ENCODE results near the gene TOLLIP.

The TOLLIP gene

GRCh38 chr11:1260620-1261019, 48.8 kb downstream of the TOLLIP start:
- H3K4me3 ChIP-seq (ENCODE audit: low read depth, low read length, poor library complexity, severe bottlenecking) = no peak overlapping the region
- TF ChIP-seq, protein P1, sequence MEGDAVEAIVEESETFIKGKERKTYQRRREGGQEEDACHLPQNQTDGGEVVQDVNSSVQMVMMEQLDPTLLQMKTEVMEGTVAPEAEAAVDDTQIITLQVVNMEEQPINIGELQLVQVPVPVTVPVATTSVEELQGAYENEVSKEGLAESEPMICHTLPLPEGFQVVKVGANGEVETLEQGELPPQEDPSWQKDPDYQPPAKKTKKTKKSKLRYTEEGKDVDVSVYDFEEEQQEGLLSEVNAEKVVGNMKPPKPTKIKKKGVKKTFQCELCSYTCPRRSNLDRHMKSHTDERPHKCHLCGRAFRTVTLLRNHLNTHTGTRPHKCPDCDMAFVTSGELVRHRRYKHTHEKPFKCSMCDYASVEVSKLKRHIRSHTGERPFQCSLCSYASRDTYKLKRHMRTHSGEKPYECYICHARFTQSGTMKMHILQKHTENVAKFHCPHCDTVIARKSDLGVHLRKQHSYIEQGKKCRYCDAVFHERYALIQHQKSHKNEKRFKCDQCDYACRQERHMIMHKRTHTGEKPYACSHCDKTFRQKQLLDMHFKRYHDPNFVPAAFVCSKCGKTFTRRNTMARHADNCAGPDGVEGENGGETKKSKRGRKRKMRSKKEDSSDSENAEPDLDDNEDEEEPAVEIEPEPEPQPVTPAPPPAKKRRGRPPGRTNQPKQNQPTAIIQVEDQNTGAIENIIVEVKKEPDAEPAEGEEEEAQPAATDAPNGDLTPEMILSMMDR (IDR thresholded peaks at IDR 0.05; ENCODE audit: low read length) = no peak
- TF ChIP-seq EZH2 (IDR thresholded peaks at IDR 0.05; ENCODE audit: borderline replicate concordance, low read length) = no peak
- H3K36me3 ChIP-seq (ENCODE audit: insufficient read depth, low read length) = no peaks in the 10 kb centered on the region; the same call in 1 of the 2 replicates
- H3K27me3 ChIP-seq (ENCODE audit: insufficient read depth, low read length) = no peaks in the 10 kb centered on the region
- no peaks in the 10 kb centered on the region for H3K9me2 ChIP-seq (ENCODE audit: low read depth, low read length)
- no peaks in the 10 kb centered on the region for H4K20me1 ChIP-seq (ENCODE audit: insufficient read depth, low read length)
- no peak overlapping the region for H3K9ac ChIP-seq (ENCODE audit: low read length)
- no peak overlapping the region for H2AFZ ChIP-seq (ENCODE audit: low read length)
- peaks cover 18% of the 10 kb centered on the region for H3K4me1 ChIP-seq (ENCODE audit: insufficient read depth, low read length, severe bottlenecking)
- H3K4me2 ChIP-seq (ENCODE audit: low read length) = no peak overlapping the region
- H3F3A ChIP-seq (ENCODE audit: insufficient read depth, low read length) = no peaks in the 10 kb centered on the region
- no peaks in the 10 kb centered on the region for H3K79me2 ChIP-seq (ENCODE audit: insufficient read depth, low read length)
- H3K9me3 ChIP-seq (ENCODE audit: low read length) = no peaks in the 10 kb centered on the region; the same call in 1 of the 2 replicates
- H3K27ac ChIP-seq (ENCODE audit: low read depth, low read length, poor library complexity, severe bottlenecking) = no peak overlapping the region

DNA sequence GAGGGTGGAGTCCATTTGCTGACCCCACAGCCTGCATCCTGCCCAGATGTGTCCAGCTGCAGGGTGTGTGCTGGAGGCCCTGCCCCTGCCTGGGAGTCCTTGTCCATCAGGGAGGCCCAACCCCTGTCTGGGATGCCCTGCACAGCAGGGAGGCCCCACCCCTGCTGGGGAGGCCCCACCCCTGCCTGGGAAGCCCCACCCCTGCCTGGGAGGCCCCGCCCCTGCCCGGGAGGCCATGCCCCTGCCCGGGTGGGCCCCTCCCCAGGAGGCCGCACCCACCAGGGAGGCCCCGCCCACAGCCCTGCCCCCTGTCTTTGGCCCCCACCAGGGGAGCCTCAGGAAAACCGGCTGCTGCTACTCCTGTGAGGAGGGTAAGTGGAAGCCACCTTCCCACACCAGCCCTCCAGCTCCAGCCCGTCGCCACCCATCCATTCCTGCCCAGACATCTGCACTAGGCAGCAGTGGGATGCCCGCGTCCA, 49.4 kb downstream of the TOLLIP start:
- Histone ChIP-seq H3K9me2 (ENCODE audit: low read depth, low read length) (no peaks in the 10 kb centered on the region), H3K4me1 (ENCODE audit: insufficient read depth, low read length, severe bottlenecking) (peaks cover 18% of the 10 kb centered on the region), H3K79me2 (ENCODE audit: insufficient read depth, low read length) (no peaks in the 10 kb centered on the region), H3K9ac (ENCODE audit: low read length) (no peak overlapping the region), H3K4me3 (ENCODE audit: low read depth, low read length, poor library complexity, severe bottlenecking) (no peak overlapping the region), H3K27me3 (ENCODE audit: insufficient read depth, low read length) (no peaks in the 10 kb centered on the region), H3F3A (ENCODE audit: insufficient read depth, low read length) (no peaks in the 10 kb centered on the region), H3K36me3 (ENCODE audit: insufficient read depth, low read length) (no peaks in the 10 kb centered on the region), H4K20me1 (ENCODE audit: insufficient read depth, low read length) (no peaks in the 10 kb centered on the region), H3K27ac (ENCODE audit: low read depth, low read length, poor library complexity, severe bottlenecking) (no peak overlapping the region), H3K9me3 (ENCODE audit: low read length) (no peaks in the 10 kb centered on the region), H3K4me2 (ENCODE audit: low read length) (no peak overlapping the region), H2AFZ (ENCODE audit: low read length) (no peak overlapping the region)
- TF ChIP-seq EZH2 (IDR thresholded peaks at IDR 0.05; ENCODE audit: borderline replicate concordance, low read length) = no peak
- TF ChIP-seq, protein P1 (IDR thresholded peaks at IDR 0.05; ENCODE audit: low read length) = no peak

DNA sequence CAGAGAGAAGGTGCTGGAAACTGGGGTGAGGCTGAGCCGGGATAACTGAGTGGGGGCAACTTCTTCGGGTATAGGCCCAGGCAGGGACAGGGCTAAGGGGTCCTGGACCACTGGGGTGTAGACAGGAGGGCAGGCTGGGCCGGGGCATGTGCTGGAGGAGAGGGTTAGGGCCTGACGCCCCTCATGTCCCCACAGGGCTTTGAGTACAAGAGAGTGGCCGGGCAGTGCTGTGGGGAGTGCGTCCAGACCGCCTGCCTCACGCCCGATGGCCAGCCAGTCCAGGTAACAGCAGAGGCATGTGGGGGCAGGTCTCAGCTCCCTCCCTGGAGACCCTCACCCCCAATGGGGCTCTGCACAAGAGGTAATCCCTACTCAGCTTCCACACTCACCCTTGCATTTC, 49.9 kb downstream of the TOLLIP start:
- Histone ChIP-seq H3K9me3 (ENCODE audit: low read length) (no peaks in the 10 kb centered on the region), H3F3A (ENCODE audit: insufficient read depth, low read length) (no peaks in the 10 kb centered on the region), H3K4me2 (ENCODE audit: low read length) (no peak overlapping the region), H2AFZ (ENCODE audit: low read length) (no peak overlapping the region), H3K9ac (ENCODE audit: low read length) (no peak overlapping the region), H3K9me2 (ENCODE audit: low read depth, low read length) (no peaks in the 10 kb centered on the region), H4K20me1 (ENCODE audit: insufficient read depth, low read length) (no peaks in the 10 kb centered on the region), H3K36me3 (ENCODE audit: insufficient read depth, low read length) (no peaks in the 10 kb centered on the region), H3K4me3 (ENCODE audit: low read depth, low read length, poor library complexity, severe bottlenecking) (no peak overlapping the region), H3K27ac (ENCODE audit: low read depth, low read length, poor library complexity, severe bottlenecking) (no peak overlapping the region), H3K79me2 (ENCODE audit: insufficient read depth, low read length) (no peaks in the 10 kb centered on the region), H3K27me3 (ENCODE audit: insufficient read depth, low read length) (no peaks in the 10 kb centered on the region), H3K4me1 (ENCODE audit: insufficient read depth, low read length, severe bottlenecking) (peaks cover 18% of the 10 kb centered on the region)
- TF ChIP-seq EZH2 (IDR thresholded peaks at IDR 0.05; ENCODE audit: borderline replicate concordance, low read length) = no peak
- TF ChIP-seq, protein P1 (IDR thresholded peaks at IDR 0.05; ENCODE audit: low read length) = no peak

All from OCI-LY1 (cell line).